Stomach (tissue), 4 donors: ENCODE results near the gene CTU1.

Source experiments
- EP300 ChIP-seq: sonication (generic); formaldehyde crosslinking; IDR thresholded peaks from one replicate; pipeline ENCODE4 v1.6.1; 2017; ENCODE audit warnings: antibody characterized with exemption
- POLR2A ChIP-seq, 4 donors: fragments of 450-650 bp; IDR thresholded peaks; one replicate each; pipeline ENCODE4 v1.6.1; 2016; ENCODE audit warnings: antibody characterized with exemption in 4 of 4, control low read depth in 2 of 4, mild to moderate bottlenecking in 1 of 4, moderate library complexity in 1 of 4
- TF ChIP-seq, protein P1 (sequence below), 7 experiments: fragments of 450-650 bp in 4 of 7; fragments of 200-600 bp in 3 of 7; sonication (generic) in 3 of 7; IDR thresholded peaks; one replicate each; pipeline ENCODE4 v1.5.1; 2016 to 2019; ENCODE audit warnings: antibody characterized with exemption in 7 of 7, control low read depth in 2 of 7, mild to moderate bottlenecking in 1 of 7

DNA sequence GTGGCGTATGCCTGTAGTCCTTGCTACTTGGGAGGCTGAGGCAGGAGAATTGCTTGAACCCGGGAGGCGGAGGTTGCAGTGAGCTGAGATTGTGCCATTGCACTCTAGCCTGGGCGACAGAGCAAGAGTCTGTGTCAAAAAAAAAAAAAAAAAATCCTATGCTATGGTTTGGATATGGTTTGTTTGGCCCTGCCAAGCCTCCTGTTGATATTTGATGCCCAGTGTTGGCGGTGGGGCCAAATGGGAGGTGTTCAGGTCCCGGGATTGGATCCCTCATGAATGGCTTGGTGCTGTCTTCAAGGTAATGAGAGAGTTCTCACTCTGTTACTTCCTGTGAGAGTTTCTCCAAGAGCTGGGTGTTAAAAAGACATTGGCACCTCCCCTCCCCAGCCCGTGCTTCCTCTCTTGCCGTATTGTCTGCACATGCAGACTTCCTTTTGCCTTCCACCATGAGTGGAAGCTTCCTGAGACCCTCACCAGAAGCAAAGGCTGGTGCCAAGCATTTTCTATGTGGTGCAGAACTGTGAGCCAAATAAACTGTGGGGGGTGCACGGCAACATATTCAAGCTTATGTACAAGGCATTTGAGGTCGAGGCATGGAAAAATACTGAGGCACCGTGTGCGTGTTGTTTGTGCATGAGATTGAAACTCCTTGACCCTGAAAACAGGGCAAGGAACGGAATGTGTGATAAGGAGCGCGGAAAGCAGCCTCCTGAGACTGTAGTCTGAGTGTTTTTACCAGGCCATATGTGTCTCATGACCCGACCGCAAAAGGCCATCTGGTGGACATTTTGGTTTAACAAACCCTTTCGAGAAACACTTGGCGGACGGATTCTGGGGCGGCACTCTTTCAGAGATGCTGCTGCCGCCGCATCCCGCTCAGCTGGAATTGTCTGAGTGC is 23.8 kb upstream of the CTU1 start:
- TF ChIP-seq, protein P1, sequence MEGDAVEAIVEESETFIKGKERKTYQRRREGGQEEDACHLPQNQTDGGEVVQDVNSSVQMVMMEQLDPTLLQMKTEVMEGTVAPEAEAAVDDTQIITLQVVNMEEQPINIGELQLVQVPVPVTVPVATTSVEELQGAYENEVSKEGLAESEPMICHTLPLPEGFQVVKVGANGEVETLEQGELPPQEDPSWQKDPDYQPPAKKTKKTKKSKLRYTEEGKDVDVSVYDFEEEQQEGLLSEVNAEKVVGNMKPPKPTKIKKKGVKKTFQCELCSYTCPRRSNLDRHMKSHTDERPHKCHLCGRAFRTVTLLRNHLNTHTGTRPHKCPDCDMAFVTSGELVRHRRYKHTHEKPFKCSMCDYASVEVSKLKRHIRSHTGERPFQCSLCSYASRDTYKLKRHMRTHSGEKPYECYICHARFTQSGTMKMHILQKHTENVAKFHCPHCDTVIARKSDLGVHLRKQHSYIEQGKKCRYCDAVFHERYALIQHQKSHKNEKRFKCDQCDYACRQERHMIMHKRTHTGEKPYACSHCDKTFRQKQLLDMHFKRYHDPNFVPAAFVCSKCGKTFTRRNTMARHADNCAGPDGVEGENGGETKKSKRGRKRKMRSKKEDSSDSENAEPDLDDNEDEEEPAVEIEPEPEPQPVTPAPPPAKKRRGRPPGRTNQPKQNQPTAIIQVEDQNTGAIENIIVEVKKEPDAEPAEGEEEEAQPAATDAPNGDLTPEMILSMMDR (IDR thresholded peaks at IDR 0.05), result peak in 1 of 7 experiments; percentile 12
- TF ChIP-seq POLR2A (IDR thresholded peaks at IDR 0.05), result no peak
- TF ChIP-seq EP300, result no peak
